Esophagus squamous epithelium (tissue), 5 donors: ENCODE measurements around the gene SMARCA4. TPM values are rescaled to one million over a fixed set of nuclear protein-coding genes. Genes with fewer than 3 reads are reported as not detected.

ENCODE experiments used
- DNase-seq: peaks from one replicate; lab custom pipeline; 2025; lab: John Stamatoyannopoulos, UW
- H3K27ac ChIP-seq, 4 donors: fragments of 200-600 bp; sonication (generic); one replicate each; pipeline ENCODE4 v1.5.1; 2016 to 2019; ENCODE audit warnings: mild to moderate bottlenecking in 1 of 4
- H3K27me3 ChIP-seq, 4 donors: fragments of 200-600 bp; sonication (generic); 1 replicate in 3 of 4; 2 replicates in 1 of 4; pipeline versions ENCODE4 v1.5.1 to v1.6.0; 2017 to 2021; ENCODE audit warnings: antibody characterized with exemption in 1 of 4
- H3K36me3 ChIP-seq, 3 donors: fragments of 200-600 bp; sonication (generic); one replicate each; pipeline ENCODE4 v1.5.1; 2016 to 2019
- H3K4me1 ChIP-seq, 3 donors: fragments of 200-600 bp; sonication (generic); one replicate each; pipeline ENCODE4 v1.5.1; 2017 to 2019
- H3K4me3 ChIP-seq, 4 donors: fragments of 200-600 bp; sonication (generic); 1 replicate in 3 of 4; 2 replicates in 1 of 4; pipeline ENCODE4 v1.5.1; 2016 to 2019; ENCODE audit warnings: mild to moderate bottlenecking in 2 of 4, moderate library complexity in 1 of 4
- H3K9me3 ChIP-seq, 3 donors: fragments of 200-600 bp; sonication (generic); one replicate each; pipeline ENCODE4 v1.5.1; 2016 to 2019
- POLR2A ChIP-seq, 4 donors: fragments of 450-650 bp; IDR thresholded peaks; one replicate each; pipeline ENCODE4 v1.6.1; 2017; ENCODE audit warnings: antibody characterized with exemption in 4 of 4, mild to moderate bottlenecking in 4 of 4, moderate library complexity in 3 of 4
- WGBS, 2 donors: methylation state at CpG; one replicate each; pipeline ENCODE4 v1.1.5; 2018; 5-methylcytosine and 5-hydroxymethylcytosine counted together
- intact Hi-C: fragments of 100-400 bp; cut with DNase I; formaldehyde crosslinking; loops from one replicate; pipeline ENCODE4 v1.15.0; 2022
- total RNA-seq, 4 donors: library from RNA; depleted of rRNA; stranded (reverse); fragments of >200 nt; gene quantifications; one replicate each; pipeline ENCODE4 v1.1.0, GENCODE V29; 2016
- TF ChIP-seq, protein P1 (sequence below), 6 experiments: fragments of 450-650 bp in 4 of 6; fragments of 200-600 bp in 2 of 6; sonication (generic) in 2 of 6; IDR thresholded peaks; one replicate each; pipeline ENCODE4 v1.5.1; 2016 to 2019; ENCODE audit warnings: antibody characterized with exemption in 6 of 6, mild to moderate bottlenecking in 4 of 6, moderate library complexity in 4 of 6
- donor health status: DM: yes; HTN: yes; CAD: no.

The SMARCA4 gene
- total RNA-seq, 4 donors from 2014 or later = 62.8 to 142 (median 93.4) TPM

DNA sequence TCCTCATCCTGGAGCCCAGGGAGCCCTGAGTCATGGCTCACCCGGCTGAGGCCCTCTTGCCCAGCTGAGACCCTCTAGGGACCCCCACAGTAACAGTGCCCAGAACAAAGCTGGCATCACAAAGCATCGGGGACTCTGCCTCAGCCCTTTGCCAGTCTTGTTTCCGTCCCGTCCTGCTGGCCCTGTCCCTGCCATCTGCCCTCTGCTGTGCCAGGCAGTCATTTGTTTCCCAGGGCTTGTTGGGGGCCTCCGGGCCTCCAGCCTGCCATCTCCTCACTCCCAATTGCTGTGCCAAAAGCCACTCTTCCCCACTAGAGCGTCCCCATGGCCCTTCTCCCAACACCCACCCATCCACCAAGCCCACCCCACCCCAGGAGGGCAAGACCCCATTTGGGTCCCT lies 64.2 kb downstream of the SMARCA4 start:
- H3K36me3 ChIP-seq = peaks cover 68 to 100% (median 80%) of the 10 kb centered on the region in 3 donors
- no peaks in the 10 kb centered on the region for H3K4me1 ChIP-seq
- no peaks in the 10 kb centered on the region for H3K9me3 ChIP-seq
- H3K4me3 ChIP-seq = no peak overlapping the region
- no peaks in the 10 kb centered on the region for H3K27me3 ChIP-seq
- 95 to 96% methylated on average over 4 to 5 of the region's 6 CpGs for WGBS, 2 donors
- intact Hi-C loops = no loop called here
- no peak for DNase-seq
- no peak overlapping the region for H3K27ac ChIP-seq
- TF ChIP-seq, protein P1, sequence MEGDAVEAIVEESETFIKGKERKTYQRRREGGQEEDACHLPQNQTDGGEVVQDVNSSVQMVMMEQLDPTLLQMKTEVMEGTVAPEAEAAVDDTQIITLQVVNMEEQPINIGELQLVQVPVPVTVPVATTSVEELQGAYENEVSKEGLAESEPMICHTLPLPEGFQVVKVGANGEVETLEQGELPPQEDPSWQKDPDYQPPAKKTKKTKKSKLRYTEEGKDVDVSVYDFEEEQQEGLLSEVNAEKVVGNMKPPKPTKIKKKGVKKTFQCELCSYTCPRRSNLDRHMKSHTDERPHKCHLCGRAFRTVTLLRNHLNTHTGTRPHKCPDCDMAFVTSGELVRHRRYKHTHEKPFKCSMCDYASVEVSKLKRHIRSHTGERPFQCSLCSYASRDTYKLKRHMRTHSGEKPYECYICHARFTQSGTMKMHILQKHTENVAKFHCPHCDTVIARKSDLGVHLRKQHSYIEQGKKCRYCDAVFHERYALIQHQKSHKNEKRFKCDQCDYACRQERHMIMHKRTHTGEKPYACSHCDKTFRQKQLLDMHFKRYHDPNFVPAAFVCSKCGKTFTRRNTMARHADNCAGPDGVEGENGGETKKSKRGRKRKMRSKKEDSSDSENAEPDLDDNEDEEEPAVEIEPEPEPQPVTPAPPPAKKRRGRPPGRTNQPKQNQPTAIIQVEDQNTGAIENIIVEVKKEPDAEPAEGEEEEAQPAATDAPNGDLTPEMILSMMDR (IDR thresholded peaks at IDR 0.05) = no peak
- no peak for TF ChIP-seq POLR2A (IDR thresholded peaks at IDR 0.05)

DNA sequence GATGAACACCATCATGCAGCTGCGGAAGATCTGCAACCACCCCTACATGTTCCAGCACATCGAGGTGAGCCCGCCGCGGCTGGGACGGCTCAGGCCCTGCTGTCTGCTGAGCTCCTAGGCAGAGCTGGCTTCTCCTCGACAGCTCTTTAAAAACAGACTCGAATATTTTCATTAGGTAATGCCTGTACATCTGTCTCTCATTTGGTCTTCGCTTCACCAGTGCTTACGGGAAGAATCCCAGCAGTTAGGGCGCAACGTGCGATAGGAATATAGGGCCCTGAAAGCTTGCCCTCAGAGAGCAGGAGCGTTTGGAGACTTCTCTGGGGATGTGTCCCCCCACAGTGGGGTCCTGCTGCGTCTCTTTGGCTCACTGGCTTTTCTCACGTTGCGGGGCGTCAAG lies 64.6 kb downstream of the SMARCA4 start:
- Histone ChIP-seq H3K4me3 (no peak overlapping the region), H3K27me3 (no peaks in the 10 kb centered on the region), H3K4me1 (no peaks in the 10 kb centered on the region), H3K27ac (no peak overlapping the region), H3K36me3 (peaks cover 65 to 100% (median 83%) of the 10 kb centered on the region in 3 donors), H3K9me3 (no peaks in the 10 kb centered on the region)
- DNase-seq = no peak
- intact Hi-C loops = no loop called here
- TF ChIP-seq POLR2A (IDR thresholded peaks at IDR 0.05) = no peak
- TF ChIP-seq, protein P1 (IDR thresholded peaks at IDR 0.05) = no peak
- WGBS, 2 donors = 80 to 95% methylated on average over 2 to 18 of the region's 18 CpGs

DNA sequence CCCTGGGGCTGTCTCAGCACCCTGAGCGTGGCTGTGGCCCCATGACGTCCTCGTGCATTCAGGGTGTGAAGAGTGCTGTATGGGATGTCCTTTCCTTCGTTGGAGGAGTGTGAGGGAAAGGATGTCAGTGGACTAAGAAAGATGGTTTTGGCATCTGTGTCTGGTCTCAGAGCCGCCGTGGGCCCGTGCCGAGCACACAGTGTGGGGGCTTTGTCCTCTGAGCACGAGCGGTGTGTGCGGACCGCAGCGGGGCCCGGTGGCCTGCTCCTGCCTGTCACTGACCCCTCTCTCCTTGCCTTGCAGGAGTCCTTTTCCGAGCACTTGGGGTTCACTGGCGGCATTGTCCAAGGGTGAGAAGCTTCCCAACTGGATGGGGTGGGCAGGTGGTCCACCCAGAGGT lies 65.2 kb downstream of the SMARCA4 start:
- Histone ChIP-seq H3K4me3 (no peak overlapping the region), H3K4me1 (no peaks in the 10 kb centered on the region), H3K9me3 (no peaks in the 10 kb centered on the region), H3K27ac (no peak overlapping the region), H3K27me3 (no peaks in the 10 kb centered on the region), H3K36me3 (peaks cover 65 to 100% (median 88%) of the 10 kb centered on the region in 3 donors)
- intact Hi-C loops = no loop called here
- no peak for TF ChIP-seq POLR2A (IDR thresholded peaks at IDR 0.05)
- TF ChIP-seq, protein P1 (IDR thresholded peaks at IDR 0.05) = no peak
- 91 to 97% methylated on average over 6 to 13 of the region's 16 CpGs for whole genome bisulfite sequencing, 2 donors
- DNase-seq = no peak

DNA sequence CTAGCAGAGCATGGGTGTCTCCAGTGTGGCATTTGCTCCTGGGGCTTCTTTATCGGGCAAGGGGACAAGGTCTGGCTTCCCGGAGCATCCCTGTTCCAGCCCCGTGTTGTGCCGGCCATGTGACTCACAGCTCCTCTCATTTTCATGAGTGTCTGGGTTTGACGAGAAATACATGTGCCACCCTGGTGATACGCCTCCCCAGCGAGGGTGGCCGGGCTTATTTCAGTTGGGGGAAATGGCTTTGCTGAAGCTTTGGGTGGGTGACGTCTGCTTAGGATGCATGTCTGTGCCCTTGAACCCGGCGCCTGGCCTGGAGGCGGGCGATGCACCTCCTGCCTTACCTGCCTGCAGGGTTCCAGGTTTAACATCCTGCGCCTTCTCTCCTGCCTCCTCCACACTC lies 66.6 kb downstream of the SMARCA4 start:
- no peaks in the 10 kb centered on the region for H3K9me3 ChIP-seq
- TF ChIP-seq, protein P1 (IDR thresholded peaks at IDR 0.05) = no peak
- no peak for TF ChIP-seq POLR2A (IDR thresholded peaks at IDR 0.05)
- no peak for DNase-seq
- H3K27ac ChIP-seq = no peak overlapping the region
- intact Hi-C loops = no loop called here
- peaks cover 60 to 100% (median 86%) of the 10 kb centered on the region in 3 donors for H3K36me3 ChIP-seq
- 89 to 100% methylated on average over 1 to 13 of the region's 14 CpGs for WGBS, 2 donors
- no peaks in the 10 kb centered on the region for H3K27me3 ChIP-seq
- H3K4me3 ChIP-seq = no peak overlapping the region
- H3K4me1 ChIP-seq = no peaks in the 10 kb centered on the region

DNA sequence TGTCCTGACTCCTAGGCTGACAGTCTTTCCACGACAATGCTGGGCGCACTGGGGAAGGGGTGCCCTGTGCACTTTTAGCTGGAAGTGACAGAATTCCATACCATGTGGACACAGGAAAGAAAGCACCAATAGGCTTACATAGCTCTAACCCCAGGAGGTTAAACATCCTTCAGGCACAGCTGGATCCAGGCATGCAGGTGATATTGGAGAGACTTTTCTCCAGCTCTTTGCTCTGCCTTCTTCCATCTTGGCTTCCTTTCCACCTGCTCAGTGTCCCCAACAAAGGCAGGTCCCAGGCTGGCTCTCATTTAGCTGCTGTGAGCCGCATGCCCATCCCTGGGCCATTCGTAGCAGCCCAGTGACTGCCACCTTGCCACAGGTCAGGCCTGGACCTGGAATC lies 67.3 kb downstream of the SMARCA4 start:
- peaks cover 57 to 100% (median 84%) of the 10 kb centered on the region in 3 donors for H3K36me3 ChIP-seq
- H3K4me3 ChIP-seq = no peak overlapping the region
- no peaks in the 10 kb centered on the region for H3K27me3 ChIP-seq
- no peaks in the 10 kb centered on the region for H3K9me3 ChIP-seq
- no peak overlapping the region for H3K27ac ChIP-seq
- TF ChIP-seq, protein P1 (IDR thresholded peaks at IDR 0.05) = no peak
- no peak for TF ChIP-seq POLR2A (IDR thresholded peaks at IDR 0.05)
- H3K4me1 ChIP-seq = no peaks in the 10 kb centered on the region
- WGBS, 2 donors = 80% methylated on average over 1 of the region's 4 CpGs; no CpG with 5 or more reads in 1 of the 2 donors
- intact Hi-C loops = no loop called here
- no peak for DNase-seq
